Transverse colon (tissue), 4 donors: Measurements from ENCODE around the gene MESP1. TPM values are rescaled to one million over a fixed set of nuclear protein-coding genes. Genes with fewer than 3 reads are reported as not detected.

Source experiments
- DNase-seq: peaks from one replicate; pipeline ENCODE4 v3.0.0-alpha.2; 2019
- H3K27ac ChIP-seq, 4 donors: fragments of 200-600 bp; sonication (generic); 2 replicates each; pipeline ENCODE4 v1.5.1; 2016 to 2018; ENCODE audit warnings: inconsistent platforms in 4 of 4
- H3K27me3 ChIP-seq: fragments of 200-600 bp; sonication (generic); 2 replicates; pipeline ENCODE4 v1.5.1; 2017; ENCODE audit warnings: inconsistent platforms
- H3K36me3 ChIP-seq, 4 donors: fragments of 200-600 bp; sonication (generic); 2 replicates each; pipeline ENCODE4 v1.5.1; 2017 to 2019; ENCODE audit warnings: inconsistent platforms in 4 of 4
- H3K4me1 ChIP-seq, 4 donors: fragments of 200-600 bp; sonication (generic); 2 replicates each; pipeline ENCODE4 v1.5.1; 2017 to 2020; ENCODE audit warnings: inconsistent platforms in 4 of 4
- H3K4me3 ChIP-seq, 4 donors: fragments of 200-600 bp; sonication (generic); 1 replicate in 1 of 4; 2 replicates in 3 of 4; pipeline versions ENCODE4 v1.5.1 to v1.6.1; 2017 to 2019; ENCODE audit warnings: inconsistent platforms in 4 of 4
- H3K9me3 ChIP-seq, 2 donors: fragments of 200-600 bp; sonication (generic); 2 replicates each; pipeline ENCODE4 v1.5.1; 2017 to 2019; ENCODE audit warnings: inconsistent platforms in 2 of 2
- EP300 ChIP-seq: sonication (generic); formaldehyde crosslinking; IDR thresholded peaks from one replicate; pipeline ENCODE4 v1.6.1; 2017; ENCODE audit warnings: antibody characterized with exemption, low read depth
- POLR2A ChIP-seq: fragments of 450-650 bp; IDR thresholded peaks from one replicate; pipeline ENCODE4 v1.6.1; 2016; ENCODE audit warnings: antibody characterized with exemption, mild to moderate bottlenecking, moderate library complexity
- POLR2AphosphoS5 ChIP-seq, 3 donors: sonication (generic); formaldehyde crosslinking; IDR thresholded peaks; one replicate each; pipeline ENCODE4 v1.6.1; 2016; ENCODE audit warnings: antibody characterized with exemption in 3 of 3
- WGBS, 2 donors: methylation state at CpG; one replicate each; pipeline ENCODE4 v1.1.5; 2018; ENCODE audit warnings: low coverage in 1 of 2; 5-methylcytosine and 5-hydroxymethylcytosine counted together
- in situ Hi-C, 4 donors: fragments of 200-750 bp; cut with MboI; loops; one replicate each; pipeline versions ENCODE4 v1.15.0 to v1.15.1; 2017; ENCODE audit warnings: low sequenced_read_pairs in 3 of 4, low pct_ligation_motif_present in 1 of 4, low pct_unique_long_range_greater_than_20kb in 1 of 4
- intact Hi-C: fragments of 100-400 bp; cut with DNase I; formaldehyde crosslinking; loops from one replicate; pipeline ENCODE4 v1.15.1; 2023; ENCODE audit warnings: low total_unique reads
- total RNA-seq, 4 donors: library from RNA; depleted of rRNA; stranded (reverse); fragments of >200 nt; gene quantifications; one replicate each; pipeline ENCODE4 v1.1.0, GENCODE V29; 2016
- TF ChIP-seq, protein P1 (sequence below), 5 experiments: fragments of 200-600 bp in 3 of 5; fragments of 450-650 bp in 2 of 5; sonication (generic) in 3 of 5; IDR thresholded peaks; 1 replicate in 2 of 5; 2 replicates in 3 of 5; pipeline ENCODE4 v1.5.1; 2016 to 2017; ENCODE audit warnings: antibody characterized with exemption in 5 of 5, inconsistent platforms in 3 of 5, mild to moderate bottlenecking in 2 of 5, moderate library complexity in 1 of 5

MESP1 gene
- total RNA-seq, 4 donors from 2014 or later = 8.6 to 13.5 (median 12.5) TPM

GRCh38 chr15:89777782-89778380 is 26.8 kb upstream of the MESP1 start:
- intact Hi-C loops (no loop called here), in situ Hi-C loops (no loop called here)
- no peak for DNase-seq
- H3K4me1 ChIP-seq = peaks cover 23 to 49% (median 31%) of the 10 kb centered on the region in 4 donors
- no peaks in the 10 kb centered on the region for H3K27me3 ChIP-seq
- H3K27ac ChIP-seq = no peak overlapping the region
- TF ChIP-seq POLR2A = no peak
- TF ChIP-seq EP300 = no peak
- TF ChIP-seq, protein P1, sequence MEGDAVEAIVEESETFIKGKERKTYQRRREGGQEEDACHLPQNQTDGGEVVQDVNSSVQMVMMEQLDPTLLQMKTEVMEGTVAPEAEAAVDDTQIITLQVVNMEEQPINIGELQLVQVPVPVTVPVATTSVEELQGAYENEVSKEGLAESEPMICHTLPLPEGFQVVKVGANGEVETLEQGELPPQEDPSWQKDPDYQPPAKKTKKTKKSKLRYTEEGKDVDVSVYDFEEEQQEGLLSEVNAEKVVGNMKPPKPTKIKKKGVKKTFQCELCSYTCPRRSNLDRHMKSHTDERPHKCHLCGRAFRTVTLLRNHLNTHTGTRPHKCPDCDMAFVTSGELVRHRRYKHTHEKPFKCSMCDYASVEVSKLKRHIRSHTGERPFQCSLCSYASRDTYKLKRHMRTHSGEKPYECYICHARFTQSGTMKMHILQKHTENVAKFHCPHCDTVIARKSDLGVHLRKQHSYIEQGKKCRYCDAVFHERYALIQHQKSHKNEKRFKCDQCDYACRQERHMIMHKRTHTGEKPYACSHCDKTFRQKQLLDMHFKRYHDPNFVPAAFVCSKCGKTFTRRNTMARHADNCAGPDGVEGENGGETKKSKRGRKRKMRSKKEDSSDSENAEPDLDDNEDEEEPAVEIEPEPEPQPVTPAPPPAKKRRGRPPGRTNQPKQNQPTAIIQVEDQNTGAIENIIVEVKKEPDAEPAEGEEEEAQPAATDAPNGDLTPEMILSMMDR (IDR thresholded peaks at IDR 0.05) = no peak
- TF ChIP-seq POLR2AphosphoS5 (IDR thresholded peaks at IDR 0.05) = no peak
- H3K9me3 ChIP-seq = no peaks in the 10 kb centered on the region
- H3K4me3 ChIP-seq = no peak overlapping the region
- H3K36me3 ChIP-seq = no peaks in the 10 kb centered on the region
- WGBS, 2 donors = 89 to 100% methylated on average over 1 to 10 of the region's 10 CpGs

- Histone ChIP-seq H3K9me3 (no peaks in the 10 kb centered on the region), H3K27ac (peak overlapping the region in 2 of 4 donors; percentile 53 to 61), H3K27me3 (no peaks in the 10 kb centered on the region), H3K4me3 (peak overlapping the region in 2 of 4 donors; percentile 37), H3K36me3 (no peaks in the 10 kb centered on the region), H3K4me1 (peaks cover 23 to 43% (median 29%) of the 10 kb centered on the region in 4 donors)
- WGBS, 2 donors = 77 to 83% methylated on average over 6 to 25 of the region's 25 CpGs
- in situ Hi-C loops = no loop called here
- intact Hi-C loops = no loop called here
- TF ChIP-seq POLR2AphosphoS5 (IDR thresholded peaks at IDR 0.05) (no peak), POLR2A (no peak), EP300 (no peak)
- TF ChIP-seq, protein P1 (IDR thresholded peaks at IDR 0.05) = no peak
- no peak for DNase-seq
These were observed 26.2 kb upstream of the MESP1 start for GRCh38 chr15:89777073-89777751.

GRCh38 chr15:89776274-89777072 is 25.4 kb upstream of the MESP1 start, which contains the start of gene MESP2:
Gene MESP2 (plus strand): TSS chr15:89776332. CDS start chr15:89776358, 26 bp downstream.
- 39% methylated on average over 37 of the region's 82 CpGs; no CpG with 5 or more reads in 1 of the 2 donors for WGBS, 2 donors
- Histone ChIP-seq H3K4me3 (peak within 1 kb of the TSS; percentile 5 to 37 (median 26)), H3K36me3 (no peaks in the 10 kb centered on the region), H3K27ac (peak within 1 kb of the TSS; percentile 53 to 62 (median 59)), H3K27me3 (no peaks in the 10 kb centered on the region), H3K9me3 (no peaks in the 10 kb centered on the region), H3K4me1 (peaks cover 22 to 35% (median 27%) of the 10 kb centered on the region in 4 donors)
- TF ChIP-seq EP300 (no peak), POLR2A (peak; percentile 34), POLR2AphosphoS5 (IDR thresholded peaks at IDR 0.05) (peak in 1 of 3 donors; percentile 47)
- TF ChIP-seq, protein P1 (IDR thresholded peaks at IDR 0.05) = peak; percentile 27 to 58 (median 41)
- in situ Hi-C loops (no loop called here), intact Hi-C loops (no loop called here)
- peak; percentile 88 for DNase-seq

GRCh38 chr15:89775815-89776214 is 24.8 kb upstream of the MESP1 start:
- TF ChIP-seq POLR2AphosphoS5 (IDR thresholded peaks at IDR 0.05) (no peak), EP300 (no peak), POLR2A (no peak)
- TF ChIP-seq, protein P1 (IDR thresholded peaks at IDR 0.05) = no peak
- no peak for DNase-seq
- Histone ChIP-seq H3K4me3 (peak overlapping the region in 3 of 4 donors; percentile 16 to 37 (median 37)), H3K27ac (peak overlapping the region; percentile 53 to 62 (median 59)), H3K4me1 (peaks cover 17 to 29% (median 22%) of the 10 kb centered on the region in 4 donors), H3K27me3 (no peaks in the 10 kb centered on the region), H3K9me3 (no peaks in the 10 kb centered on the region), H3K36me3 (no peaks in the 10 kb centered on the region)
- in situ Hi-C loops = no loop called here
- WGBS, 2 donors = 81% methylated on average over 14 of the region's 14 CpGs; no CpG with 5 or more reads in 1 of the 2 donors
- intact Hi-C loops = no loop called here
